Posterior vena cava (tissue), 2 donors: Measurements from ENCODE around the gene ASB6. TPM values are rescaled to one million over a fixed set of nuclear protein-coding genes. Genes with fewer than 3 reads are reported as not detected.
"Not testable (repeated sequence)": the region's sequence is repeated elsewhere in the genome, so short reads cannot be mapped to it uniquely, and the experiment has no call there.

Experiments
- DNase-seq: peaks from one replicate; pipeline ENCODE4 v3.0.0-alpha.2; 2020; ENCODE audit warnings: low spot score
- intact Hi-C, 2 donors: fragments of 100-400 bp; cut with DNase I; formaldehyde crosslinking; loops; one replicate each; pipeline versions ENCODE4 v1.14.1 to v1.14.2; 2022 to 2023
- total RNA-seq, 2 donors: library from RNA; stranded (reverse); fragmentation: NEBNext Ultra II Directional; extraction: Animal tissue kit (Norgen Biotek cat#: 25700); gene quantifications; one replicate each; pipeline ENCODE4 v1.2.1, GENCODE V29; 2021
- donor health status: DM: yes; HTN: yes; CAD: no.
- donor health status: DM: yes; HTN: yes; CAD: no.

ASB6 gene
- total RNA-seq, 2 donors from 2014 or later: 14.1 to 16.9 TPM

DNA sequence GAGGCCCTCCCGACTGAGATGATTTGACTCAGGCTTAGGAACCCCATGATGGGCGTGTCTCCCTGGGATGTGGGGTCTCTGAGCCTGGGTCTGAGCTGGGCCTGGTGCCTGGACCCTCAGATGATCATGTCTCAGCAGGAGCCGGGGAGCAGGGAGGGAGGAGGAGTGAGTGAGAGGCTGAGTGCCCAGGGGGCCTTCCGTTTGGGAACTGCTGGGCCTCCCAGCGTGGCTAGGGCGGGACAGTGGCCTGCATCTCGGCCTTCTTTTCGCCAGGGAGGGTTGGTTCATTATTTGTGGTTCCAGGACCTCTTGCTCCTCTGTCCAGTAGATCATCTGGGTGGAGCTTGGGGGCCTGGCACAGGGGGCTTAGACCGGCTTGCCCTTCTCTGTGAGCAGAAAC lies 29.1 kb upstream of the ASB6 start:
- DNase-seq: no peak
- intact Hi-C loops: no loop called here

- intact Hi-C loops: loop anchor here in 1 of 2 donors (10.0 kb wide), 1 partner anchor 45 kb away; no protein-coding TSS in a partner anchor
- DNase-seq: no peak
These were observed 28.0 kb upstream of the ASB6 start for GRCh38 chr9:129669946-129670345.

- DNase-seq: no peak
- intact Hi-C loops: loop anchor here in 1 of 2 donors (10.0 kb wide), 1 partner anchor 46 kb away; no protein-coding TSS in a partner anchor
These were observed 27.3 kb upstream of the ASB6 start for GRCh38 chr9:129669141-129669718.

DNA sequence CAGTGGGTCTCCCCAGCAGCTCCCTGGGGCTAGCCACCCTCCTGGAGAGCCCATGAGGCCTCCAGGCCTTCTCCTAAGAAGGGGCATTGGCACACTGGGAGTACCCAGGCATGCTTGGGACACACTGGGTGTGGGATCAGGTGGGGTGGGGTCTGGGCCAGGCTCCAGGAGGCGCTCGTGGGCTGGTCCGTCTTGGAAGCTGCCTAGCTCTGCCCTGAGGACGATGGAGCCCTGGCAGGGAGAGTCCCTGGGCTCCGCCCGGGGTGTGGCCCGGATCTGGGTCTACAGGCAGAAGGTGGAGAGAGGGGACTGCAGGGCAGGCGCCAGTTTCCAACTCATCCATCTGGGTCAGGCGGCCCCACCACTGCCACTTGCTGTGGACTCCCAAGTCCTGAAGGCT lies 25.9 kb upstream of the ASB6 start:
- no peak for DNase-seq
- intact Hi-C loops: loop anchor here in 1 of 2 donors (10.0 kb wide), 1 partner anchor 47 kb away; no protein-coding TSS in a partner anchor

GRCh38 chr9:129667378-129667777 lies 25.4 kb upstream of the ASB6 start:
- DNase-seq: no peak
- intact Hi-C loops: loop anchor here in 1 of 2 donors (10.0 kb wide), 1 partner anchor 47 kb away; no protein-coding TSS in a partner anchor

- no peak for DNase-seq
- intact Hi-C loops: loop anchor here in 1 of 2 donors (10.0 kb wide), 1 partner anchor 48 kb away; no protein-coding TSS in a partner anchor
These were observed 24.6 kb upstream of the ASB6 start for GRCh38 chr9:129666575-129666974.

GRCh38 chr9:129665814-129666520 lies 24.0 kb upstream of the ASB6 start:
- intact Hi-C loops: loop anchor here in 1 of 2 donors (10.0 kb wide), 1 partner anchor 49 kb away; no protein-coding TSS in a partner anchor
- DNase-seq: no peak

- peak; percentile 93 for DNase-seq
- intact Hi-C loops: loop anchor here in 1 of 2 donors (10.0 kb wide), 1 partner anchor 49 kb away; no protein-coding TSS in a partner anchor
These were observed 23.4 kb upstream of the ASB6 start, which contains the start of gene PRRX2 for GRCh38 chr9:129665389-129665775. TSS of gene PRRX2 (plus strand) at chr9:129665647. CDS start at chr9:129665868, 221 bp downstream.

- DNase-seq: no peak
- intact Hi-C loops: loop anchor here in 1 of 2 donors (10.0 kb wide), 1 partner anchor 50 kb away; no protein-coding TSS in a partner anchor
These were observed 22.9 kb upstream of the ASB6 start for GRCh38 chr9:129664746-129665388.

DNA sequence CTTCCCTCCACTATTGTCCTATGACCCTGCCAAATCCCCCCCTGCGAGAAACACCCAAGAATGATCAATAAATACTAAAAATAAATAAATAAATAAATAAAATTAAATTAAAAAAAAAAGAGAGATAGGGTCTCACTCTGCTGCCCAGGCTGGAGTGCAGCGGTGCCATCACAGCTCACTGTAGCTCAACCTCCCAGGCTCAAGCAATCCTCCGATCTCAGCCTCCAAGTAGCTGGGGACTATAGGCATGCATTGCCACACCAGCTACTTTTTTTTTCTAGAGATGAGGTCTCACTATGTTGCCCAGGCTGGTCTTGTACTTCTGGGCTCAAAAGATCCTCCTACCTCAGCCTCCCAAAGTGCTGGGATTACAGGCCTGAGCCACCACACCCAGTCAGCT lies 20.3 kb upstream of the ASB6 start:
- intact Hi-C loops: loop anchor here in 1 of 2 donors (10.0 kb wide), 1 partner anchor 53 kb away; no protein-coding TSS in a partner anchor
- not testable (repeated sequence) for DNase-seq

DNA sequence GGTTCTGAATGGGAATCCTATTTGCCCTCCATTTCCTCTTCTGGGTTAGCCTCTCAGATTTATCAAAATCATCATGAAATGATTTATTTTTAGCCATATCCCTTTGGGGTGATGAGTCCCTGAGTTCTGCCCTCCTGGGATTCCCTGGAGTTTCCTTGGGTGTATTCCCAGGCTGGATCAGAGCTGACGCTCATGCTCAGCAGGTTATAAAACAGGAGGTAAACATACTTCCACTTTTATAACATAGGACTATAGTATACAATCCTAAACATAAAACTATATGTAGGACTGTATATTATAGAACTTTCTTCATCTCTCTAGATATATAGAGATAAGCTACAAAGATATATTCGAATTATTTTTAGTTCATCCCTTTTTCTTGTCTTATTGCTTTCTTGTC lies 19.1 kb upstream of the ASB6 start:
- no peak for DNase-seq
- intact Hi-C loops: loop anchor here in 1 of 2 donors (10.0 kb wide), 1 partner anchor 54 kb away; no protein-coding TSS in a partner anchor

DNA sequence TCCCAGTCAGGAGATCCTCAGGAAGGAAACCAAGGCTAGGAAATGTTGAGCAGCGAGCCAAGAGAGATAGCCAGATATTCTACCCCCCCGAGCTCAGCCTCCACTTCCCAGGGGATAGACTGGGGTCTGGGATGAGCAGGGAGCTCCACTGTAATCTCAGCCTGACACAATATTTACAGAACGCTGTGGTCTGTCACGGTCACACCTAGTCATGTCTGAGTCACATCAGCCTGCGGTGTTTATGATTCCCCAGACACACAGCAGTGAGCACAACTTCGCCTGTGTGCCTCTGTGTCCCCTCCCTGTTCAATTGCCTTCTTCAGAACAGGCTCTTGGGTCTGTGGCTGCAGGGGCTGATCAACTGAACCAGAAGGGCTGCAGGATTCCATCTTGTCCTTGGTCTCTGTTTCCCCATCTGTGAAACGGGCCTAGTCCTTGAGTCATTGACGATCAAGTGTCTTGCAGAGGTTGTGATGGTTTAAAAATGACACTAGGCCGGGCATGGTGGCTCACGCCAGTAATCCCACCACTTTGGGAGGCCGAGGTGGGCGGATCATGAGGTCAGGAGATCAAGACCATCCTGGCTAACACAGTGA lies 14.9 kb upstream of the ASB6 start:
- intact Hi-C loops: no loop called here
- DNase-seq: no peak

DNA sequence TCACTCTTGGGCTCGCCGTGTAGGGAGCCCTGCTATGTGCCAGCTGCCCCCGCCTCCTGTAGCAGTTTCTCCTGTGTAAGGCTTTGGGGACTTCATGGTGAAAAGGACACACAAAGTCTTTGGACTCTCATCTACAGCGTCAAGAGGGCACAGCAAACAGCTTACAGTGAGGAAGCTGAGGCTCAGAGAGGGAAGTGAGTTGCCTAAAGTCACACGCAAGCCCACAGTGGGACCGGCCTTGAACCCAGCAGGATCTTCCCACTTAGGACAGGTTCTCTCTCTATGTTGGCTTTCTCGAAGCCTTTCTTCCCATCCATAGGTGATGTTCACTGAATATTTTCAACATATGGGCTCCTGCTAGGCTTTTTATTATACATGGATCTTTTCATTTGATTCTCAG lies 13.7 kb upstream of the ASB6 start:
- no peak for DNase-seq
- intact Hi-C loops: no loop called here

DNA sequence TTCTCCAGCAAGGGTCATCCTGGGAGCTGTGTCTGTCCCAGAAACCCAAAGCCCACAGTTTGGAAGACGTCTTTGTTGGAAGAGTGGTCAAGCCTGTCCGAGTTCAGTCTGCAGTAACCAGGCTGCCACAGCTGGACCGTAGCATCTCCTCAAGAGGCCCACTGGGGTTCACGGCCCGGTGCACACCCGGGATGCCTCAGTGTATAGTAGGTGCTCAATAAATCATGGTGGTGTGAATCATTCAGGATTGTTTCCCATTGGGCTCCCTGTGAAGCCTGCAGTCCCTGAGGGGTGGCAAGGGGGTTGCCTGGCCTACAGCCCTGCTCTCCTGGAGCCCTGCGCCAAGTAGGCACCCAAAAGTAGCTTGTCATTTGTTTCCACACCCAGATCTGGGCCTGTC lies 13.2 kb upstream of the ASB6 start:
- no peak for DNase-seq
- intact Hi-C loops: no loop called here

- intact Hi-C loops: loop anchor here in 1 of 2 donors (5.0 kb wide), 1 partner anchor 33 kb away; no protein-coding TSS in a partner anchor
- no peak for DNase-seq
These were observed 12.6 kb upstream of the ASB6 start for GRCh38 chr9:129654554-129655040.

DNA sequence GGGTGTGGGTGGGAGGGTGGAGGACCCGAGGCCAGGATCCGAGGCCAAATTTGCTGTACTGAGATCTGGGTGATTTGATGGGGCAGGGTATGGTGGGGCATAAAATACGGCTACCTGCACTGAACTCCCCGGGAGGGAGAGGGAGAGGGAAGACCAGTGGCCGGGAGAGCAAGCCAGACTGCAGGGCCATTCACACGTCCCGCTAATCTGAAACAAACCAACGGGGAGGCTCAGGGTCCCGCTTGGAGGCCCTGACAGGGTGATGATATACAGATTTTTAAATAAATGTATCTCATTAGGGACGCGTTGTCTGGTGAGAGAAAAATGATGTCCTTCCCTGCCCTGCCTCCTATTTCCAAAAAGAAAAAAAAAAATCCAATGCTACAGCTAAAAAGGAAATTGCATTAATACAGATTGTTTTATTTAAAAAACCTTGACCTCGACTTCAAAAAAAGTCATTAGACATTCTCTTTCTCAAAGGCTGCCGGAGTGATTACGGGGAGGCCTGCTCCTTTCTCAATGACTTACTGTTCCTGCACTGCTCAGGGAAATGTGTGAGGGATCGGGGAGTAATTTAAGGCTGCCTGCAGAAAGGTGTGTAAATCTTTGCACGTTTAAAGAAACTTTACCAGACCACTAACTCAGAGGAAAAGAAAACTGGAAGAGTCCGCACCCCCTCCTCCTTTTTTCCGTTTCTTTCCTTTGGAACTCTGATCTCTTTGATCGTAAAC lies 12.0 kb upstream of the ASB6 start:
- intact Hi-C loops: loop anchor here in 1 of 2 donors (5.0 kb wide), 1 partner anchor 33 kb away; no protein-coding TSS in a partner anchor
- DNase-seq: no peak

GRCh38 chr9:129650680-129651235 lies 8.8 kb upstream of the ASB6 start:
- intact Hi-C loops: loop anchor here in 1 of 2 donors (5.0 kb wide), 1 partner anchor 37 kb away; no protein-coding TSS in a partner anchor
- no peak for DNase-seq
